RWPE2 (cell line): ENCODE measurements around the gene DIAPH2.

Source experiments
- ATAC-seq: fragments of 200-7000 bp; cut with Tn5 transposase; 3 replicates; pipeline ENCODE4 v1.9.1; 2021; ENCODE audit warnings: low read depth
- DNase-seq: peaks from one replicate; pipeline ENCODE4 v3.0.0-alpha.2; 2020; ENCODE audit warnings: low spot score
- H3K27ac ChIP-seq: fragments of 450-650 bp; 2 replicates; pipeline ENCODE4 v1.5.1; 2017; ENCODE audit warnings: mild to moderate bottlenecking; ENCODE audit not compliant: poor library complexity, severe bottlenecking
- H3K27me3 ChIP-seq: fragments of 250-450 bp; sonication (Bioruptor Pico); 2 replicates; pipeline ENCODE4 v1.5.1; 2021; ENCODE audit warnings: mild to moderate bottlenecking, moderate library complexity; ENCODE audit not compliant: insufficient read depth, poor library complexity, severe bottlenecking
- H3K36me3 ChIP-seq: fragments of 250-450 bp; sonication (Bioruptor Pico); 2 replicates; pipeline ENCODE4 v1.5.1; 2020; ENCODE audit warnings: low read depth, mild to moderate bottlenecking, moderate library complexity
- H3K4me1 ChIP-seq: fragments of 250-450 bp; sonication (Bioruptor Pico); 2 replicates; pipeline ENCODE4 v1.5.1; 2021; ENCODE audit warnings: mild to moderate bottlenecking, moderate library complexity; ENCODE audit not compliant: insufficient read depth, poor library complexity, severe bottlenecking
- H3K4me3 ChIP-seq: fragments of 250-450 bp; sonication (Bioruptor Pico); 2 replicates; pipeline ENCODE4 v1.5.1; 2021; ENCODE audit warnings: mild to moderate bottlenecking, moderate library complexity; ENCODE audit not compliant: severe bottlenecking
- H3K9me3 ChIP-seq: fragments of 250-450 bp; sonication (Bioruptor Pico); 2 replicates; pipeline ENCODE4 v1.5.1; 2021; ENCODE audit warnings: mild to moderate bottlenecking, moderate library complexity; ENCODE audit not compliant: severe bottlenecking
- CTCF ChIP-seq: fragments of 450-650 bp; IDR thresholded peaks from one replicate; pipeline ENCODE4 v1.5.1; 2017; ENCODE audit warnings: mild to moderate bottlenecking, moderate library complexity; ENCODE audit not compliant: poor library complexity, severe bottlenecking

DIAPH2 gene

GRCh38 chrX:97431281-97431680 lies 746.6 kb downstream of the DIAPH2 start:
- DNase-seq: no peak
- H3K4me1 ChIP-seq: no peaks in the 10 kb centered on the region
- no peak for TF ChIP-seq CTCF
- H3K4me3 ChIP-seq: no peak overlapping the region
- ATAC-seq: no peak
- H3K27ac ChIP-seq: no peak overlapping the region
- no peaks in the 10 kb centered on the region for H3K9me3 ChIP-seq
- H3K27me3 ChIP-seq: no peaks in the 10 kb centered on the region
- H3K36me3 ChIP-seq: no peaks in the 10 kb centered on the region

- Histone ChIP-seq H3K4me3 (no peak overlapping the region), H3K27me3 (no peaks in the 10 kb centered on the region), H3K9me3 (no peaks in the 10 kb centered on the region), H3K36me3 (no peaks in the 10 kb centered on the region), H3K4me1 (no peaks in the 10 kb centered on the region), H3K27ac (no peak overlapping the region)
- ATAC-seq: no peak
- TF ChIP-seq CTCF: peak; percentile 28
- DNase-seq: no peak
These were observed 761.7 kb downstream of the DIAPH2 start for GRCh38 chrX:97446298-97446882.

- no peak overlapping the region for H3K4me3 ChIP-seq
- no peak for TF ChIP-seq CTCF
- no peaks in the 10 kb centered on the region for H3K27me3 ChIP-seq
- H3K27ac ChIP-seq: no peak overlapping the region
- no peak for ATAC-seq
- H3K36me3 ChIP-seq: no peaks in the 10 kb centered on the region
- H3K4me1 ChIP-seq: no peaks in the 10 kb centered on the region
- no peak for DNase-seq
- H3K9me3 ChIP-seq: no peaks in the 10 kb centered on the region
These were observed 762.7 kb downstream of the DIAPH2 start for GRCh38 chrX:97447306-97447705.

- no peak for ATAC-seq
- H3K4me1 ChIP-seq: no peaks in the 10 kb centered on the region
- H3K4me3 ChIP-seq: no peak overlapping the region
- H3K27ac ChIP-seq: no peak overlapping the region
- no peaks in the 10 kb centered on the region for H3K27me3 ChIP-seq
- no peaks in the 10 kb centered on the region for H3K9me3 ChIP-seq
- no peaks in the 10 kb centered on the region for H3K36me3 ChIP-seq
- TF ChIP-seq CTCF: no peak
- DNase-seq: no peak
These were observed 767.6 kb downstream of the DIAPH2 start for GRCh38 chrX:97452283-97452682.

GRCh38 chrX:97461763-97462162 lies 777.1 kb downstream of the DIAPH2 start:
- no peaks in the 10 kb centered on the region for H3K36me3 ChIP-seq
- no peak for TF ChIP-seq CTCF
- no peak for ATAC-seq
- no peak for DNase-seq
- H3K4me1 ChIP-seq: no peaks in the 10 kb centered on the region
- H3K9me3 ChIP-seq: no peaks in the 10 kb centered on the region
- H3K4me3 ChIP-seq: no peak overlapping the region
- no peak overlapping the region for H3K27ac ChIP-seq
- H3K27me3 ChIP-seq: no peaks in the 10 kb centered on the region
